Transverse colon (tissue), 4 donors: ENCODE measurements around the gene NR2F1-AS1. TPM values are rescaled to one million over a fixed set of nuclear protein-coding genes. Genes with fewer than 3 reads are reported as not detected.
"Not testable (repeated sequence)": the region's sequence is repeated elsewhere in the genome, so short reads cannot be mapped to it uniquely, and the experiment has no call there.

Experiments used
- DNase-seq: peaks from one replicate; pipeline ENCODE4 v3.0.0-alpha.2; 2019
- H3K27ac ChIP-seq, 4 donors: fragments of 200-600 bp; sonication (generic); 2 replicates each; pipeline ENCODE4 v1.5.1; 2016 to 2018; ENCODE audit warnings: inconsistent platforms in 4 of 4
- H3K27me3 ChIP-seq: fragments of 200-600 bp; sonication (generic); 2 replicates; pipeline ENCODE4 v1.5.1; 2017; ENCODE audit warnings: inconsistent platforms
- H3K36me3 ChIP-seq, 4 donors: fragments of 200-600 bp; sonication (generic); 2 replicates each; pipeline ENCODE4 v1.5.1; 2017 to 2019; ENCODE audit warnings: inconsistent platforms in 4 of 4
- H3K4me1 ChIP-seq, 4 donors: fragments of 200-600 bp; sonication (generic); 2 replicates each; pipeline ENCODE4 v1.5.1; 2017 to 2020; ENCODE audit warnings: inconsistent platforms in 4 of 4
- H3K4me3 ChIP-seq, 4 donors: fragments of 200-600 bp; sonication (generic); 1 replicate in 1 of 4; 2 replicates in 3 of 4; pipeline versions ENCODE4 v1.5.1 to v1.6.1; 2017 to 2019; ENCODE audit warnings: inconsistent platforms in 4 of 4
- H3K9me3 ChIP-seq, 2 donors: fragments of 200-600 bp; sonication (generic); 2 replicates each; pipeline ENCODE4 v1.5.1; 2017 to 2019; ENCODE audit warnings: inconsistent platforms in 2 of 2
- EP300 ChIP-seq: sonication (generic); formaldehyde crosslinking; IDR thresholded peaks from one replicate; pipeline ENCODE4 v1.6.1; 2017; ENCODE audit warnings: antibody characterized with exemption, low read depth
- POLR2A ChIP-seq: fragments of 450-650 bp; IDR thresholded peaks from one replicate; pipeline ENCODE4 v1.6.1; 2016; ENCODE audit warnings: antibody characterized with exemption, mild to moderate bottlenecking, moderate library complexity
- POLR2AphosphoS5 ChIP-seq, 3 donors: sonication (generic); formaldehyde crosslinking; IDR thresholded peaks; one replicate each; pipeline ENCODE4 v1.6.1; 2016; ENCODE audit warnings: antibody characterized with exemption in 3 of 3
- WGBS, 2 donors: methylation state at CpG; one replicate each; pipeline ENCODE4 v1.1.5; 2018; ENCODE audit warnings: low coverage in 1 of 2; 5-methylcytosine and 5-hydroxymethylcytosine counted together
- in situ Hi-C, 4 donors: fragments of 200-750 bp; cut with MboI; loops; one replicate each; pipeline versions ENCODE4 v1.15.0 to v1.15.1; 2017; ENCODE audit warnings: low sequenced_read_pairs in 3 of 4, low pct_ligation_motif_present in 1 of 4, low pct_unique_long_range_greater_than_20kb in 1 of 4
- intact Hi-C: fragments of 100-400 bp; cut with DNase I; formaldehyde crosslinking; loops from one replicate; pipeline ENCODE4 v1.15.1; 2023; ENCODE audit warnings: low total_unique reads
- total RNA-seq, 4 donors: library from RNA; depleted of rRNA; stranded (reverse); fragments of >200 nt; gene quantifications; one replicate each; pipeline ENCODE4 v1.1.0, GENCODE V29; 2016
- TF ChIP-seq, protein P1 (sequence below), 5 experiments: fragments of 200-600 bp in 3 of 5; fragments of 450-650 bp in 2 of 5; sonication (generic) in 3 of 5; IDR thresholded peaks; 1 replicate in 2 of 5; 2 replicates in 3 of 5; pipeline ENCODE4 v1.5.1; 2016 to 2017; ENCODE audit warnings: antibody characterized with exemption in 5 of 5, inconsistent platforms in 3 of 5, mild to moderate bottlenecking in 2 of 5, moderate library complexity in 1 of 5

NR2F1-AS1 gene
- total RNA-seq, 4 donors from 2014 or later: 1.2 to 3.7 (median 2.2) TPM

- intact Hi-C loops: no loop called here
- H3K36me3 ChIP-seq: no peaks in the 10 kb centered on the region
- H3K9me3 ChIP-seq: no peaks in the 10 kb centered on the region
- DNase-seq: no peak
- H3K4me3 ChIP-seq: no peak overlapping the region
- TF ChIP-seq EP300 (no peak), POLR2AphosphoS5 (IDR thresholded peaks at IDR 0.05) (no peak), POLR2A (no peak)
- TF ChIP-seq, protein P1, sequence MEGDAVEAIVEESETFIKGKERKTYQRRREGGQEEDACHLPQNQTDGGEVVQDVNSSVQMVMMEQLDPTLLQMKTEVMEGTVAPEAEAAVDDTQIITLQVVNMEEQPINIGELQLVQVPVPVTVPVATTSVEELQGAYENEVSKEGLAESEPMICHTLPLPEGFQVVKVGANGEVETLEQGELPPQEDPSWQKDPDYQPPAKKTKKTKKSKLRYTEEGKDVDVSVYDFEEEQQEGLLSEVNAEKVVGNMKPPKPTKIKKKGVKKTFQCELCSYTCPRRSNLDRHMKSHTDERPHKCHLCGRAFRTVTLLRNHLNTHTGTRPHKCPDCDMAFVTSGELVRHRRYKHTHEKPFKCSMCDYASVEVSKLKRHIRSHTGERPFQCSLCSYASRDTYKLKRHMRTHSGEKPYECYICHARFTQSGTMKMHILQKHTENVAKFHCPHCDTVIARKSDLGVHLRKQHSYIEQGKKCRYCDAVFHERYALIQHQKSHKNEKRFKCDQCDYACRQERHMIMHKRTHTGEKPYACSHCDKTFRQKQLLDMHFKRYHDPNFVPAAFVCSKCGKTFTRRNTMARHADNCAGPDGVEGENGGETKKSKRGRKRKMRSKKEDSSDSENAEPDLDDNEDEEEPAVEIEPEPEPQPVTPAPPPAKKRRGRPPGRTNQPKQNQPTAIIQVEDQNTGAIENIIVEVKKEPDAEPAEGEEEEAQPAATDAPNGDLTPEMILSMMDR (IDR thresholded peaks at IDR 0.05): no peak
- H3K27me3 ChIP-seq: peaks cover 90% of the 10 kb centered on the region
- no peak overlapping the region for H3K27ac ChIP-seq
- WGBS, 2 donors: 74 to 81% methylated on average over 7 to 13 of the region's 13 CpGs
- in situ Hi-C loops: no loop called here
- peaks cover 0 to 7% (median 2%) of the 10 kb centered on the region in 4 donors for H3K4me1 ChIP-seq
These were observed 11.5 kb downstream of the NR2F1-AS1 start for GRCh38 chr5:93569300-93570160.

GRCh38 chr5:93567424-93567823 lies 13.6 kb downstream of the NR2F1-AS1 start:
- Histone ChIP-seq H3K27me3 (peaks cover 69% of the 10 kb centered on the region), H3K4me1 (peaks cover 0 to 7% (median 0%) of the 10 kb centered on the region in 4 donors), H3K36me3 (no peaks in the 10 kb centered on the region), H3K9me3 (no peaks in the 10 kb centered on the region), H3K27ac (no peak overlapping the region), H3K4me3 (no peak overlapping the region)
- in situ Hi-C loops: no loop called here
- intact Hi-C loops: no loop called here
- no peak for TF ChIP-seq POLR2AphosphoS5 (IDR thresholded peaks at IDR 0.05)
- no peak for TF ChIP-seq POLR2A
- TF ChIP-seq, protein P1 (IDR thresholded peaks at IDR 0.05): no peak
- TF ChIP-seq EP300: no peak
- DNase-seq: no peak
- 85 to 100% methylated on average over 1 of the region's 1 CpG for WGBS, 2 donors

DNA sequence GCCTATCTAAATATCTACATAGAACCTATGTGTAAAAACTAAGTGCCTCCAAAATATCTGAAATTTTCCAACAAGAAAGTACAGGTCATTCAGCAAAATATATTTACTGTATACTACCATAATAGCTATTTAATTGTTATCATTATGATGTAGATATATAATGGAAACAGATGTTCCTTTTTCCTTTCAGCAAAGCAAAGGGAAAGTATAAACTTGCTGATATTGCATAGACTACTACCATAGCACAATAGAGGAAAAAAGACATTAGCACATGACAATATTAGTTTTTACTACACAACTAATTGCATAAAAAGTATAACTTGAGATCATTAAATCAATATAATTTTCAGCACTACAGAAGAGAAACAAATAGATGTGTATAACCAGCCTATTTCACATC lies 14.9 kb downstream of the NR2F1-AS1 start:
- in situ Hi-C loops: no loop called here
- intact Hi-C loops: no loop called here
- H3K9me3 ChIP-seq: no peaks in the 10 kb centered on the region
- no peaks in the 10 kb centered on the region for H3K36me3 ChIP-seq
- H3K4me3 ChIP-seq: no peak overlapping the region
- DNase-seq: no peak
- no peak for TF ChIP-seq EP300
- TF ChIP-seq POLR2A: no peak
- no peak for TF ChIP-seq POLR2AphosphoS5 (IDR thresholded peaks at IDR 0.05)
- TF ChIP-seq, protein P1 (IDR thresholded peaks at IDR 0.05): no peak
- peaks cover 0 to 7% (median 0%) of the 10 kb centered on the region in 4 donors for H3K4me1 ChIP-seq
- peaks cover 56% of the 10 kb centered on the region for H3K27me3 ChIP-seq
- no peak overlapping the region for H3K27ac ChIP-seq

- H3K9me3 ChIP-seq: no peaks in the 10 kb centered on the region
- 82 to 88% methylated on average over 2 of the region's 2 CpGs for WGBS, 2 donors
- no peaks in the 10 kb centered on the region for H3K27me3 ChIP-seq
- TF ChIP-seq, protein P1 (IDR thresholded peaks at IDR 0.05): no peak
- no peak for TF ChIP-seq POLR2A
- no peak for TF ChIP-seq EP300
- TF ChIP-seq POLR2AphosphoS5 (IDR thresholded peaks at IDR 0.05): no peak
- no peaks in the 10 kb centered on the region for H3K36me3 ChIP-seq
- H3K4me1 ChIP-seq: no peaks in the 10 kb centered on the region
- DNase-seq: no peak
- in situ Hi-C loops: no loop called here
- no peak overlapping the region for H3K4me3 ChIP-seq
- no peak overlapping the region for H3K27ac ChIP-seq
- intact Hi-C loops: no loop called here
These were observed 23.9 kb downstream of the NR2F1-AS1 start for GRCh38 chr5:93557021-93557604.

DNA sequence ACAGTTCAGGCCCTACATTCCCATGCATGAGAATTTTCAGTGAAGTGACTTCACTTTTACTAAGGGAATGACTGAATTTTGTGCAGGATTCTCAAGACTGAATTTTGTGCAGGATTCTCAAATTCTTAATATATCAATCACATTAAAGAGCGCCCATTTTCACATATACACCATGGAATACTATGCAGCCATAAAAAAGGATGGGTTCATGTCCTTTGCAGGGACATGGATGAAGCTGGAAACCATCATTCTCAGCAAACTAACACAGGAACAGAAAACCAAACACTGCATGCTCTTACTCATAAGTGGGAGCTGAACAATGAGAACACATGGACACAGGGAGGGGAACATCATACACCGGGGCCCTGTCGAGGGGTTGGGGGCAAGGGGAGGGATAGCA lies 31.4 kb downstream of the NR2F1-AS1 start:
- in situ Hi-C loops, H3K4me3 ChIP-seq: not testable (repeated sequence)
- WGBS, 2 donors: 90% methylated on average over 3 of the region's 3 CpGs; no CpG with 5 or more reads in 1 of the 2 donors

More for the DNA sequence above, 31.4 kb downstream of the NR2F1-AS1 start:
- DNase-seq, intact Hi-C loops, H3K4me1 ChIP-seq, H3K27me3 ChIP-seq, H3K9me3 ChIP-seq, H3K36me3 ChIP-seq, H3K27ac ChIP-seq: not testable (repeated sequence)
